IMR-90 (cell line): ENCODE measurements around the gene WDTC1.
"Not testable (repeated sequence)": the region's sequence is repeated elsewhere in the genome, so short reads cannot be mapped to it uniquely, and the experiment has no call there.

Experiments
- CTCF ChIP-seq: conservative IDR thresholded peaks from 2 replicates; pipeline ENCODE4 v1.5.1; 2012; ENCODE audit warnings: mild to moderate bottlenecking, low read depth, low read length, improper control_type of control experiment
- RAD21 ChIP-seq: IDR thresholded peaks from 2 replicates; pipeline ENCODE4 v1.6.1; 2012; ENCODE audit warnings: low read length, improper control_type of control experiment
- RCOR1 ChIP-seq: IDR thresholded peaks from 2 replicates; pipeline ENCODE4 v1.6.1; 2012; ENCODE audit warnings: mild to moderate bottlenecking, low read length, improper control_type of control experiment; ENCODE audit not compliant: insufficient replicate concordance

- not testable (repeated sequence) for TF ChIP-seq RCOR1, CTCF, RAD21
These were observed 27.2 kb upstream of the WDTC1 start for GRCh38 chr1:27207238-27207637.
